ENCODE measurements around the gene PPBP. TPM values are rescaled to one million over a fixed set of nuclear protein-coding genes. Genes with fewer than 3 reads are reported as not detected.

The PPBP gene
- total and polyA plus RNA-seq, 4 donors = 0.67 to 55.0 (median 1.4) TPM

DNA sequence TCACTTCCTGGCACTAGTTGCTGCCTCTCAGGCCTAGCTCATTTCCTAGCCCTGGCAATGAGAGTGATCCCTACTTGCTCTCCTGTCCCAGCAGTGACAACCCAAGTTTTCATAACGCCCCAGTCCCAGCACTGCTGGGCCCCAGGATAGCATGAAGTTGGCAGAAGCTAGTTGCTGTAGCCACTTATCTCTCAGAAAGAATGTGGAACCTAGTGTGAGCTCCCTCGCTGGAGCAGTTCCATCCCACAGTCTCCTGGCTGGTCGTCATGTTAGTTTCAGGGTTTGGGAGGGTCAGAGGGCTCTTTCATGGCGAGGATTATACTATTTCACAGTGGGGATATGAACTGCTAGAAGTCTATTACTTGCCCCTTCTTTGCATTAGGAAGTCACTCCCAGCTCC is 11.3 kb downstream of the PPBP start:
- Histone ChIP-seq H3K9me3 (ENCODE audit: control insufficient read depth in 4 of 4, low read length in 3 of 4) (peaks cover 0 to 2% (median 0%) of the 10 kb centered on the region in 4 donors), H3K36me3 (ENCODE audit: control insufficient read depth in 4 of 4, insufficient read depth in 3 of 4, low read depth in 1 of 4, low read length in 3 of 4) (no peaks in the 10 kb centered on the region), H3K4me1 (ENCODE audit: control insufficient read depth in 4 of 4, insufficient read depth in 4 of 4, low read length in 3 of 4) (peaks cover 0 to 2% (median 0%) of the 10 kb centered on the region in 4 donors), H3K4me3 (ENCODE audit: low read depth in 1 of 3, low read length in 3 of 3) (no peak overlapping the region), H3K27me3 (ENCODE audit: control insufficient read depth in 4 of 4, insufficient read depth in 4 of 4, low read length in 3 of 4) (no peaks in the 10 kb centered on the region), H3K9ac (ENCODE audit: low read depth in 1 of 2, low read length in 2 of 2) (no peak overlapping the region), H3K27ac (ENCODE audit: low read depth in 1 of 2, low read length in 2 of 2) (no peak overlapping the region)
- DNase-seq (ENCODE audit: low spot score) = no peak
- no peak for TF ChIP-seq JUND (IDR thresholded peaks at IDR 0.05)
- TF ChIP-seq, protein P1, sequence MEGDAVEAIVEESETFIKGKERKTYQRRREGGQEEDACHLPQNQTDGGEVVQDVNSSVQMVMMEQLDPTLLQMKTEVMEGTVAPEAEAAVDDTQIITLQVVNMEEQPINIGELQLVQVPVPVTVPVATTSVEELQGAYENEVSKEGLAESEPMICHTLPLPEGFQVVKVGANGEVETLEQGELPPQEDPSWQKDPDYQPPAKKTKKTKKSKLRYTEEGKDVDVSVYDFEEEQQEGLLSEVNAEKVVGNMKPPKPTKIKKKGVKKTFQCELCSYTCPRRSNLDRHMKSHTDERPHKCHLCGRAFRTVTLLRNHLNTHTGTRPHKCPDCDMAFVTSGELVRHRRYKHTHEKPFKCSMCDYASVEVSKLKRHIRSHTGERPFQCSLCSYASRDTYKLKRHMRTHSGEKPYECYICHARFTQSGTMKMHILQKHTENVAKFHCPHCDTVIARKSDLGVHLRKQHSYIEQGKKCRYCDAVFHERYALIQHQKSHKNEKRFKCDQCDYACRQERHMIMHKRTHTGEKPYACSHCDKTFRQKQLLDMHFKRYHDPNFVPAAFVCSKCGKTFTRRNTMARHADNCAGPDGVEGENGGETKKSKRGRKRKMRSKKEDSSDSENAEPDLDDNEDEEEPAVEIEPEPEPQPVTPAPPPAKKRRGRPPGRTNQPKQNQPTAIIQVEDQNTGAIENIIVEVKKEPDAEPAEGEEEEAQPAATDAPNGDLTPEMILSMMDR (IDR thresholded peaks at IDR 0.05; ENCODE audit: low read depth, low read length, missing input control) = no peak
- no peak for TF ChIP-seq FOXA1 (IDR thresholded peaks at IDR 0.05)
- TF ChIP-seq YY1 (IDR thresholded peaks at IDR 0.05) = no peak
- no peak for TF ChIP-seq GABPA (IDR thresholded peaks at IDR 0.05 in 1 of 2, conservative IDR thresholded peaks at IDR 0.05 in 1 of 2)
- TF ChIP-seq, protein P2, sequence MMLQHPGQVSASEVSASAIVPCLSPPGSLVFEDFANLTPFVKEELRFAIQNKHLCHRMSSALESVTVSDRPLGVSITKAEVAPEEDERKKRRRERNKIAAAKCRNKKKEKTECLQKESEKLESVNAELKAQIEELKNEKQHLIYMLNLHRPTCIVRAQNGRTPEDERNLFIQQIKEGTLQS (IDR thresholded peaks at IDR 0.05) = no peak
- TF ChIP-seq RXRA (IDR thresholded peaks at IDR 0.05) = no peak
- no peak for TF ChIP-seq HNF4G (IDR thresholded peaks at IDR 0.05)
- TF ChIP-seq, protein P3, sequence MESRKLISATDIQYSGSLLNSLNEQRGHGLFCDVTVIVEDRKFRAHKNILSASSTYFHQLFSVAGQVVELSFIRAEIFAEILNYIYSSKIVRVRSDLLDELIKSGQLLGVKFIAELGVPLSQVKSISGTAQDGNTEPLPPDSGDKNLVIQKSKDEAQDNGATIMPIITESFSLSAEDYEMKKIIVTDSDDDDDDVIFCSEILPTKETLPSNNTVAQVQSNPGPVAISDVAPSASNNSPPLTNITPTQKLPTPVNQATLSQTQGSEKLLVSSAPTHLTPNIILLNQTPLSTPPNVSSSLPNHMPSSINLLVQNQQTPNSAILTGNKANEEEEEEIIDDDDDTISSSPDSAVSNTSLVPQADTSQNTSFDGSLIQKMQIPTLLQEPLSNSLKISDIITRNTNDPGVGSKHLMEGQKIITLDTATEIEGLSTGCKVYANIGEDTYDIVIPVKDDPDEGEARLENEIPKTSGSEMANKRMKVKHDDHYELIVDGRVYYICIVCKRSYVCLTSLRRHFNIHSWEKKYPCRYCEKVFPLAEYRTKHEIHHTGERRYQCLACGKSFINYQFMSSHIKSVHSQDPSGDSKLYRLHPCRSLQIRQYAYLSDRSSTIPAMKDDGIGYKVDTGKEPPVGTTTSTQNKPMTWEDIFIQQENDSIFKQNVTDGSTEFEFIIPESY (IDR thresholded peaks at IDR 0.05) = no peak
- no peak for TF ChIP-seq FOXA2 (IDR thresholded peaks at IDR 0.05)
- TF ChIP-seq NR2F2 (IDR thresholded peaks at IDR 0.05) = no peak
- no peak for TF ChIP-seq SP1 (IDR thresholded peaks at IDR 0.05)
- WGBS = 75% methylated on average over 4 of the region's 4 CpGs

DNA sequence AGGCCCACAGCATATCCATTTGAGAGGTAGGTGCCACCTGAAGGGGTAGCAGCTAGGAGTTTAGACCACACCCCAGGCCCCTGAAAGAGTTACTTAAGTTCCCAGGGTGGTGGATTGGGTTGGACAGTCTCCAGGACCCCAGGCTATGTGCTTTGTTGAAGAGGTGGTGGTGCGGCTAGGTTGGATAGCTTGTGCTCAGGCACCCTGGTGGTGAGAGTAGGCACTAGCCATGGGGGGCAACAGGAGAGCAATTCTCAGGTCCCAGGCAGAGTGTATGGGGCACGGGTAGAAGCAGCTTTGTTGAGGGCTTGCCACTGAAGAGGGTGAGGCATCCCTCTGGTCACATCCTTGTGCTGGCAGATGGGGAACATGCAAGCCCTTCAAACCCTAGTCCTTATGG is 11.8 kb downstream of the PPBP start:
- Histone ChIP-seq H3K9ac (ENCODE audit: low read depth in 1 of 2, low read length in 2 of 2) (no peak overlapping the region), H3K9me3 (ENCODE audit: control insufficient read depth in 4 of 4, low read length in 3 of 4) (peaks cover 0 to 2% (median 0%) of the 10 kb centered on the region in 4 donors), H3K36me3 (ENCODE audit: control insufficient read depth in 4 of 4, insufficient read depth in 3 of 4, low read depth in 1 of 4, low read length in 3 of 4) (no peaks in the 10 kb centered on the region), H3K27me3 (ENCODE audit: control insufficient read depth in 4 of 4, insufficient read depth in 4 of 4, low read length in 3 of 4) (peaks cover 0 to 1% (median 0%) of the 10 kb centered on the region in 4 donors), H3K27ac (ENCODE audit: low read depth in 1 of 2, low read length in 2 of 2) (no peak overlapping the region), H3K4me1 (ENCODE audit: control insufficient read depth in 4 of 4, insufficient read depth in 4 of 4, low read length in 3 of 4) (no peaks in the 10 kb centered on the region), H3K4me3 (ENCODE audit: low read depth in 1 of 3, low read length in 3 of 3) (no peak overlapping the region)
- no peak for TF ChIP-seq SP1 (IDR thresholded peaks at IDR 0.05)
- no peak for TF ChIP-seq HNF4A (conservative IDR thresholded peaks at IDR 0.05)
- no peak for TF ChIP-seq YY1 (IDR thresholded peaks at IDR 0.05)
- TF ChIP-seq TAF1 (conservative IDR thresholded peaks at IDR 0.05) = no peak
- TF ChIP-seq, protein P3 (IDR thresholded peaks at IDR 0.05) = no peak
- no peak for DNase-seq (ENCODE audit: low spot score)
- WGBS = 96% methylated on average over 2 of the region's 2 CpGs
